NCI-H82 treated with DMSO at 0.1 percent for 48 hours (cell line): ENCODE measurements around the gene NUP210.

Source experiments
- DNase-seq: peaks from one replicate; lab custom pipeline; 2025; ENCODE audit not compliant: unreplicated experiment; lab: John Stamatoyannopoulos, UW

Gene NUP210

GRCh38 chr3:13352621-13353131 lies 67.4 kb downstream of the NUP210 start:
- no peak for DNase-seq

GRCh38 chr3:13349823-13350222 lies 70.3 kb downstream of the NUP210 start:
- DNase-seq, result no peak

- no peak for DNase-seq
Measured at GRCh38 chr3:13348661-13349396, 71.3 kb downstream of the NUP210 start.

GRCh38 chr3:13348100-13348499 lies 72.0 kb downstream of the NUP210 start:
- no peak for DNase-seq

- no peak for DNase-seq
Measured at GRCh38 chr3:13347390-13347950, 72.7 kb downstream of the NUP210 start.

GRCh38 chr3:13346481-13347389 lies 73.4 kb downstream of the NUP210 start:
- DNase-seq, result no peak

GRCh38 chr3:13345772-13346171 lies 74.3 kb downstream of the NUP210 start:
- DNase-seq, result no peak

GRCh38 chr3:13345284-13345683 lies 74.8 kb downstream of the NUP210 start:
- no peak for DNase-seq

DNA sequence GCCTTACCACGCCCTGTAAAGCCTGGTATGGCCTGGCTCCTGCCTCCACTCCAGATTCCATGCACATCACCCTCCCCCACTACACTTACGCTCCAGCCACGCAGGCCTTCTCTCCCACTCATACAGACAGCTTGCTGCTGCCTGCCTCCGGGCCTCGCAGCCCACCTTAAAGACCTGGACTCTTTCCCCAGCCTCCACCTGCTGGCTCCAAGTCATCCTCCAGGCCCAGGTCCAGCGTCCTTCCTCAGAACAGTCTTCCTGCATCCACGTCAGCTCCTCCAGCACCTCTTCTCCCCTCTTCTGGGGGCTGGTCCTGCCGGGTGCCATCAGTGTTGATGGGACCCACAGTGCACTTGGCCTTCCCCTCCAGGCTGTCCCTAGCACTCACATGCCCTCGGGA lies 75.5 kb downstream of the NUP210 start:
- no peak for DNase-seq

- no peak for DNase-seq
Measured at GRCh38 chr3:13343601-13344000, 76.5 kb downstream of the NUP210 start.

DNA sequence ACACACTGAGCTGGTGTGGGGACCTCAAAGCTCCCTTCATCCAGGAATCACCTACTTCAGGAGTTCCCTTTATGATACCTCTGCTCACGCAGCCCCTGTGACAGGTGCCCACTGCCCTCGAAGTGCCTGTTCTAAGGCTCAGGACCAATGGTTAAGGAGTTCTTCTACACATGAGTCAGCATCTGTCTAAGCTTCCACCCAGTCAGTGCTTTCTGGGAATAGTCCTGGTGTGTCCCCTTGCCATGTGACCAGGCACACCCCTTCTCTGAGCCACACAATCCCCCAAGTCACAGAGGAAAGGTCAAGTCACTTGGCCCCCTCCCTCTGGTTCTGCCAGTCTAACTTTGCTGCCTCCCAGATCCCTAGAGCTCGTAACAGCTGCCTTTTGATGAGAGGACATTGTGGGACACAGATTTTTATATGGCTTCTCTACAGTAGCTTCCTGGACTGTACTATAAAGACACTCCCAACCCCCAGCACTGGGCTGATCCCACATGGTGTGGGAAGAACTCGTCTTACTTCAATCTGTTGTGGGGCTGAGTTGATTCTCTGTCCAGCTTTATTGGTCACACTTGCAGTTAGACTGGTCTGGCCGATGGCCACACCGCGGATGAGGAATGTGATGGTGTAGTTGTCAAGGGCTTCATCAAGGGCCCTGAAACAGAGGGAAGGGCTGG lies 78.8 kb downstream of the NUP210 start:
- DNase-seq, result no peak

- DNase-seq, result no peak
Measured at GRCh38 chr3:13339833-13340232, 80.3 kb downstream of the NUP210 start.

DNA sequence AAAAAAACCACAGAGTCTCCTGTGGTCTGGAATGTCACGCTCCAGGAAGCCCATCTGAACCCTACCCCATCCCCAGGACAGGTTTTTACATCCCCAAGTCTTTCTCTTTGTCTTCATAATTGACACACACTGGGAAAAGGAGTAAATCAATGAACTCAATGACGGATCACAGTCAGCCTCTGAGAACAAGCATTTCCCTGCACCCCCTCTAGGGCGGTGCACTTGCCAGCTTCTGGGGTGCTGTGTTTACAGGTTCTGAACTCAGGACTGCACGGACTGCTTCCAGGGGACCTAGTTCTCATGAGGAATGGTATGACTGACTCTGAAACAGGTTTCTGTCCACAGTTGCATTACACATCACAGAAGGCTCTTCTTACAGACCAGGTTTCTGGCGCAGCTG lies 81.1 kb downstream of the NUP210 start:
- DNase-seq, result no peak

GRCh38 chr3:13338231-13338630 lies 81.9 kb downstream of the NUP210 start:
- DNase-seq, result no peak

GRCh38 chr3:13336592-13336991 lies 83.5 kb downstream of the NUP210 start:
- no peak for DNase-seq

GRCh38 chr3:13335503-13335902 lies 84.6 kb downstream of the NUP210 start:
- no peak for DNase-seq

- DNase-seq, result no peak
Measured at GRCh38 chr3:13335059-13335458, 85.1 kb downstream of the NUP210 start.

GRCh38 chr3:13333236-13333897 lies 86.8 kb downstream of the NUP210 start:
- DNase-seq, result no peak

- DNase-seq, result no peak
Measured at GRCh38 chr3:13332740-13333139, 87.4 kb downstream of the NUP210 start.

- no peak for DNase-seq
Measured at GRCh38 chr3:13332158-13332557, 88.0 kb downstream of the NUP210 start.

- no peak for DNase-seq
Measured at GRCh38 chr3:13329746-13330145, 90.4 kb downstream of the NUP210 start.
